Sigmoid colon (tissue), 7 donors: Measurements from ENCODE around the gene FBN3. TPM values are rescaled to one million over a fixed set of nuclear protein-coding genes. Genes with fewer than 3 reads are reported as not detected.

Source experiments
- DNase-seq: peaks from one replicate; pipeline ENCODE4 v3.0.0-alpha.2; 2019
- H3K27ac ChIP-seq, 4 donors: fragments of 200-600 bp; sonication (generic); one replicate each; pipeline ENCODE4 v1.5.1; 2016 to 2019; ENCODE audit warnings: mild to moderate bottlenecking in 1 of 4
- H3K27me3 ChIP-seq, 3 donors: fragments of 200-600 bp; sonication (generic); one replicate each; pipeline ENCODE4 v1.5.1; 2019; ENCODE audit warnings: mild to moderate bottlenecking in 1 of 3
- H3K36me3 ChIP-seq, 4 donors: fragments of 200-600 bp; sonication (generic); one replicate each; pipeline ENCODE4 v1.5.1; 2016 to 2019
- H3K4me1 ChIP-seq, 4 donors: fragments of 200-600 bp; sonication (generic); one replicate each; pipeline ENCODE4 v1.5.1; 2017 to 2019
- H3K4me3 ChIP-seq, 4 donors: fragments of 200-600 bp; sonication (generic); one replicate each; pipeline ENCODE4 v1.5.1; 2017 to 2019; ENCODE audit warnings: mild to moderate bottlenecking in 2 of 4, moderate library complexity in 1 of 4
- H3K9me3 ChIP-seq, 4 donors: fragments of 200-600 bp in 3 of 4; sonication (generic) in 3 of 4; one replicate each; pipeline versions ENCODE4 v1.5.1 to v1.6.1; 2013 to 2019
- EP300 ChIP-seq, 4 donors: sonication (generic); formaldehyde crosslinking; IDR thresholded peaks; one replicate each; pipeline ENCODE4 v1.6.1; 2017; ENCODE audit warnings: antibody characterized with exemption in 4 of 4
- POLR2A ChIP-seq, 2 donors: fragments of 450-650 bp; IDR thresholded peaks; one replicate each; pipeline ENCODE4 v1.6.1; 2016; ENCODE audit warnings: antibody characterized with exemption in 2 of 2, mild to moderate bottlenecking in 2 of 2, moderate library complexity in 2 of 2
- POLR2AphosphoS5 ChIP-seq, 4 donors: sonication (generic); formaldehyde crosslinking; IDR thresholded peaks; one replicate each; pipeline ENCODE4 v1.6.1; 2017; ENCODE audit warnings: antibody characterized with exemption in 4 of 4
- WGBS, 2 donors: extraction: QIAGEN DNeasy Blood & Tissue Kit; methylation state at CpG; one replicate each; pipeline ENCODE4 v1.1.7; 2013; 5-methylcytosine and 5-hydroxymethylcytosine counted together
- intact Hi-C: fragments of 100-400 bp; cut with DNase I; formaldehyde crosslinking; loops from one replicate; pipeline ENCODE4 v1.15.1; 2023
- polyA plus RNA-seq, 3 donors: library from polyadenylated mRNA; stranded (reverse); fragments of 200-250 nt; gene quantifications; one replicate each; pipeline ENCODE4 v1.2.3, GENCODE V29; 2013
- total RNA-seq, 4 donors: library from RNA; depleted of rRNA; stranded (reverse); fragments of >200 nt; gene quantifications; one replicate each; pipeline ENCODE4 v1.1.0, GENCODE V29; 2016
- TF ChIP-seq, protein P1 (sequence below), 4 experiments: fragments of 450-650 bp in 3 of 4; fragments of 200-600 bp in 1 of 4; IDR thresholded peaks; one replicate each; pipeline ENCODE4 v1.5.1; 2016 to 2019; ENCODE audit warnings: antibody characterized with exemption in 4 of 4, mild to moderate bottlenecking in 3 of 4, moderate library complexity in 2 of 4
- donor health status: healthy with polysubstance abuse.
- donor health status: Bipolar disorder and iron deficiency.
- donor health status: healthy.

The FBN3 gene
- total and polyA plus RNA-seq, 7 donors: 0.06 TPM; not detected in 6

DNA sequence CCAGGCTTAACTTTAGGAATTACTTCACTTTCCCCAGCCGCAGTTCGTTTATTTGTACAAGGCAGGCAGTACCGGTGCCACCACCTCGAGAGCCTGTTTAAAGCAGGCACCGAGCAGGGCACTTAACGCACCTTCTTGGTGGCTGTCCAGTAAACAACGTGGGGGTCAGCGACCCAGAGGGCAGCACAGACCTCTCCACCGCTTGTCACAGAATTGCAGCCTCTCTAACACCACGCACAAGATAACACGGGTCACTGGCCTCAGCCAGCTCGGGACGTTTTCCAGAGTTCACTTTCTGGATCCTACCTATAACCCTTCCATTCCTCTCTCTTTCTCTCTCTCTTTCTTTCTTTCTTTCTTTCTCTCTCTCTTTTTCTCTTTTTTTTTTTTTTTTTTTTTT lies 127.1 kb downstream of the FBN3 start:
- 82 to 84% methylated on average over 13 of the region's 13 CpGs for WGBS, 2 donors
- Histone ChIP-seq H3K36me3 (no peaks in the 10 kb centered on the region), H3K4me3 (no peak overlapping the region), H3K9me3 (no peaks in the 10 kb centered on the region), H3K27ac (no peak overlapping the region), H3K27me3 (no peaks in the 10 kb centered on the region), H3K4me1 (no peaks in the 10 kb centered on the region)
- intact Hi-C loops: no loop called here
- no peak for DNase-seq
- TF ChIP-seq POLR2A (IDR thresholded peaks at IDR 0.05) (no peak), POLR2AphosphoS5 (IDR thresholded peaks at IDR 0.05) (no peak), EP300 (IDR thresholded peaks at IDR 0.05) (no peak)
- TF ChIP-seq, protein P1, sequence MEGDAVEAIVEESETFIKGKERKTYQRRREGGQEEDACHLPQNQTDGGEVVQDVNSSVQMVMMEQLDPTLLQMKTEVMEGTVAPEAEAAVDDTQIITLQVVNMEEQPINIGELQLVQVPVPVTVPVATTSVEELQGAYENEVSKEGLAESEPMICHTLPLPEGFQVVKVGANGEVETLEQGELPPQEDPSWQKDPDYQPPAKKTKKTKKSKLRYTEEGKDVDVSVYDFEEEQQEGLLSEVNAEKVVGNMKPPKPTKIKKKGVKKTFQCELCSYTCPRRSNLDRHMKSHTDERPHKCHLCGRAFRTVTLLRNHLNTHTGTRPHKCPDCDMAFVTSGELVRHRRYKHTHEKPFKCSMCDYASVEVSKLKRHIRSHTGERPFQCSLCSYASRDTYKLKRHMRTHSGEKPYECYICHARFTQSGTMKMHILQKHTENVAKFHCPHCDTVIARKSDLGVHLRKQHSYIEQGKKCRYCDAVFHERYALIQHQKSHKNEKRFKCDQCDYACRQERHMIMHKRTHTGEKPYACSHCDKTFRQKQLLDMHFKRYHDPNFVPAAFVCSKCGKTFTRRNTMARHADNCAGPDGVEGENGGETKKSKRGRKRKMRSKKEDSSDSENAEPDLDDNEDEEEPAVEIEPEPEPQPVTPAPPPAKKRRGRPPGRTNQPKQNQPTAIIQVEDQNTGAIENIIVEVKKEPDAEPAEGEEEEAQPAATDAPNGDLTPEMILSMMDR (IDR thresholded peaks at IDR 0.05): no peak

GRCh38 chr19:8021374-8021773 lies 128.0 kb downstream of the FBN3 start:
- DNase-seq: no peak

GRCh38 chr19:8020681-8021080 lies 128.7 kb downstream of the FBN3 start:
- intact Hi-C loops: no loop called here
- no peak for TF ChIP-seq EP300 (IDR thresholded peaks at IDR 0.05)
- no peak for TF ChIP-seq POLR2A (IDR thresholded peaks at IDR 0.05)
- TF ChIP-seq, protein P1 (IDR thresholded peaks at IDR 0.05): no peak
- TF ChIP-seq POLR2AphosphoS5 (IDR thresholded peaks at IDR 0.05): no peak
- Histone ChIP-seq H3K36me3 (no peaks in the 10 kb centered on the region), H3K9me3 (no peaks in the 10 kb centered on the region), H3K4me3 (no peak overlapping the region), H3K4me1 (no peaks in the 10 kb centered on the region), H3K27ac (no peak overlapping the region), H3K27me3 (no peaks in the 10 kb centered on the region)
- 87 to 89% methylated on average over 9 of the region's 9 CpGs for WGBS, 2 donors
- DNase-seq: no peak

More at GRCh38 chr19:8021374-8021773, 128.0 kb downstream of the FBN3 start:
- H3K4me3 ChIP-seq: no peak overlapping the region
- H3K9me3 ChIP-seq: no peaks in the 10 kb centered on the region
- no peaks in the 10 kb centered on the region for H3K4me1 ChIP-seq
- H3K27ac ChIP-seq: no peak overlapping the region
- WGBS, 2 donors: 88 to 89% methylated on average over 8 of the region's 8 CpGs
- H3K27me3 ChIP-seq: no peaks in the 10 kb centered on the region
- TF ChIP-seq POLR2AphosphoS5 (IDR thresholded peaks at IDR 0.05) (no peak), EP300 (IDR thresholded peaks at IDR 0.05) (no peak), POLR2A (IDR thresholded peaks at IDR 0.05) (no peak)
- TF ChIP-seq, protein P1 (IDR thresholded peaks at IDR 0.05): no peak
- intact Hi-C loops: no loop called here
- no peaks in the 10 kb centered on the region for H3K36me3 ChIP-seq

DNA sequence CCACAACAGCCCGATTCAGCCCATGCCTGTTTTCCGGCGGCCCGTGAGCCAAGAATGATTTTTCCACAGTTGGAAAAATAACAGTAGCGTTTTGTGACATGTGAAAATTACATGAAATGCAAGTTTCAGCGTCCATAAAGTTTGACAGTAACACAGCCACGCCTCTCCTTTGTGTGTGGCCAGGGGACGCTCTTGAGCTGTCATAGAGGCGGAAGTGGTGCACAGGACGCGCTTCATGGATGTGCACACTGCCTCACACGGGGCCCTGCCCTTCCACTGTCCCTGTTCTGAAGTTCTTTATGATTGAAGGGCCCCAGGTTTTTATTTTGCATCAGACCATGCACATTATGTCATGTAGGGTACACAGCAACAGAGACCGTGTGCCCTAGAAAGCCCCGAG lies 131.6 kb downstream of the FBN3 start:
- Histone ChIP-seq H3K27ac (no peak overlapping the region), H3K4me1 (no peaks in the 10 kb centered on the region), H3K36me3 (no peaks in the 10 kb centered on the region), H3K27me3 (no peaks in the 10 kb centered on the region), H3K9me3 (no peaks in the 10 kb centered on the region), H3K4me3 (no peak overlapping the region)
- no peak for DNase-seq
- intact Hi-C loops: no loop called here
- TF ChIP-seq EP300 (IDR thresholded peaks at IDR 0.05) (no peak), POLR2A (IDR thresholded peaks at IDR 0.05) (no peak), POLR2AphosphoS5 (IDR thresholded peaks at IDR 0.05) (no peak)
- TF ChIP-seq, protein P1 (IDR thresholded peaks at IDR 0.05): no peak
- 34 to 56% methylated on average over 14 of the region's 14 CpGs for WGBS, 2 donors

Other genes with a start within 250 kb of the FBN3 start
- 10 to 100 TPM; 12.5 to 20.2 (median 17.4) TPM for gene MAP2K7, start 245.7 kb downstream of the FBN3 start, total RNA-seq
- gene MAP2K7, start 245.7 kb downstream of the FBN3 start, polyA plus RNA-seq: 10 to 100 TPM; 15.6 to 27.8 (median 15.7) TPM
- 1 to 10 TPM in 1 of 4 donors, not detected in 3; 1.8 TPM for gene TGFBR3L, start 234.8 kb downstream of the FBN3 start, total RNA-seq
- gene TGFBR3L, start 234.8 kb downstream of the FBN3 start, polyA plus RNA-seq: not detected
- 10 to 100 TPM; 20.3 to 31.2 (median 27.8) TPM for gene SNAPC2, start 229.3 kb downstream of the FBN3 start, total RNA-seq
- gene SNAPC2, start 229.3 kb downstream of the FBN3 start, polyA plus RNA-seq: 10 to 100 TPM; 11.6 to 19.5 (median 16.8) TPM
- 10 to 100 TPM; 25.3 to 92.2 (median 38.8) TPM for gene CTXN1, start 223.5 kb downstream of the FBN3 start, total RNA-seq
- gene CTXN1, start 223.5 kb downstream of the FBN3 start, polyA plus RNA-seq: 1 to 10 TPM in 1 of 3 donors, under 1 TPM in 2; 0.60 to 2.2 (median 0.92) TPM
- gene TIMM44, start 205.9 kb downstream of the FBN3 start, total RNA-seq: 10 to 100 TPM; 51.7 to 80.1 (median 78.6) TPM
- 10 to 100 TPM; 33.0 to 72.4 (median 38.8) TPM for gene TIMM44, start 205.9 kb downstream of the FBN3 start, polyA plus RNA-seq
- gene ELAVL1, start 144.0 kb downstream of the FBN3 start, total RNA-seq: 10 to 100 TPM; 15.8 to 20.3 (median 17.1) TPM
- gene ELAVL1, start 144.0 kb downstream of the FBN3 start, polyA plus RNA-seq: 10 to 100 TPM; 21.6 to 31.0 (median 22.4) TPM
- not detected for gene CCL25, start 96.8 kb downstream of the FBN3 start, total RNA-seq
- gene CCL25, start 96.8 kb downstream of the FBN3 start, polyA plus RNA-seq: under 1 TPM in 1 of 3 donors, not detected in 2; 0.17 TPM
- gene CERS4, start 59.8 kb upstream of the FBN3 start, total RNA-seq: 10 to 100 TPM; 24.1 to 40.0 (median 30.2) TPM
- 10 to 100 TPM in 2 of 3 donors, 1 to 10 TPM in 1; 1.4 to 18.6 (median 11.4) TPM for gene CERS4, start 59.8 kb upstream of the FBN3 start, polyA plus RNA-seq
- 10 to 100 TPM; 22.5 to 39.6 (median 28.7) TPM for gene CD320, start 158.8 kb upstream of the FBN3 start, total RNA-seq
- gene CD320, start 158.8 kb upstream of the FBN3 start, polyA plus RNA-seq: 10 to 100 TPM; 10.2 to 72.6 (median 12.0) TPM
- gene NDUFA7, start 171.8 kb upstream of the FBN3 start, total RNA-seq: 10 to 100 TPM; 21.0 to 35.5 (median 27.5) TPM
- gene NDUFA7, start 171.8 kb upstream of the FBN3 start, polyA plus RNA-seq: 100 to 1,000 TPM; 115 to 146 (median 130) TPM
- gene RPS28, start 171.9 kb upstream of the FBN3 start, total RNA-seq: 100 to 1,000 TPM; 244 to 601 (median 414) TPM
- 100 to 1,000 TPM; 574 to 938 (median 657) TPM for gene RPS28, start 171.9 kb upstream of the FBN3 start, polyA plus RNA-seq
- 1 to 10 TPM; 6.5 to 8.9 (median 8.4) TPM for gene KANK3, start 193.7 kb upstream of the FBN3 start, total RNA-seq
- gene KANK3, start 193.7 kb upstream of the FBN3 start, polyA plus RNA-seq: 1 to 10 TPM in 2 of 3 donors, under 1 TPM in 1; 0.92 to 4.9 (median 3.6) TPM
- 10 to 100 TPM in 3 of 4 donors, 1 to 10 TPM in 1; 7.1 to 31.6 (median 24.0) TPM for gene ANGPTL4, start 214.6 kb upstream of the FBN3 start, total RNA-seq
- gene ANGPTL4, start 214.6 kb upstream of the FBN3 start, polyA plus RNA-seq: 10 to 100 TPM in 1 of 3 donors, 1 to 10 TPM in 2; 2.3 to 10.3 (median 2.4) TPM
- gene RAB11B, start 240.8 kb upstream of the FBN3 start, total RNA-seq: 10 to 100 TPM; 17.5 to 42.1 (median 28.7) TPM
- gene RAB11B, start 240.8 kb upstream of the FBN3 start, polyA plus RNA-seq: 100 to 1,000 TPM in 1 of 3 donors, 10 to 100 TPM in 2; 67.0 to 103 (median 82.9) TPM